Suprapubic skin (tissue), 4 donors: ENCODE results near the gene GRIA3. TPM values are rescaled to one million over a fixed set of nuclear protein-coding genes. Genes with fewer than 3 reads are reported as not detected.

Experiments
- DNase-seq, 2 donors: peaks; one replicate each; pipeline ENCODE4 v3.0.0-alpha.2; 2019; ENCODE audit warnings: low spot score in 2 of 2
- H3K27ac ChIP-seq: fragments of 200-600 bp; sonication (generic); one replicate; pipeline ENCODE4 v1.5.1; 2019
- H3K27me3 ChIP-seq: fragments of 200-600 bp; sonication (generic); one replicate; pipeline ENCODE4 v1.5.1; 2019
- H3K36me3 ChIP-seq: fragments of 200-600 bp; sonication (generic); one replicate; pipeline ENCODE4 v1.5.1; 2019
- H3K4me1 ChIP-seq: fragments of 200-600 bp; sonication (generic); one replicate; pipeline ENCODE4 v1.5.1; 2019
- H3K4me3 ChIP-seq: fragments of 200-600 bp; sonication (generic); one replicate; pipeline ENCODE4 v1.5.1; 2019; ENCODE audit warnings: mild to moderate bottlenecking
- H3K9me3 ChIP-seq: fragments of 200-600 bp; sonication (generic); one replicate; pipeline ENCODE4 v1.5.1; 2019
- CTCF ChIP-seq, 2 donors: fragments of 200-600 bp in 1 of 2; fragments of 450-650 bp in 1 of 2; sonication (generic) in 1 of 2; IDR thresholded peaks; one replicate each; pipeline ENCODE4 v1.5.1; 2016 to 2019; ENCODE audit warnings: antibody characterized with exemption in 2 of 2, mild to moderate bottlenecking in 1 of 2, moderate library complexity in 1 of 2
- EP300 ChIP-seq: sonication (generic); formaldehyde crosslinking; IDR thresholded peaks from one replicate; pipeline ENCODE4 v1.6.1; 2017; ENCODE audit warnings: antibody characterized with exemption
- POLR2A ChIP-seq, 2 donors: fragments of 450-650 bp; IDR thresholded peaks; one replicate each; pipeline ENCODE4 v1.6.1; 2017; ENCODE audit warnings: antibody characterized with exemption in 2 of 2, mild to moderate bottlenecking in 2 of 2, moderate library complexity in 2 of 2
- POLR2AphosphoS5 ChIP-seq, 3 donors: sonication (generic); formaldehyde crosslinking; IDR thresholded peaks; one replicate each; pipeline ENCODE4 v1.6.1; 2017; ENCODE audit warnings: antibody characterized with exemption in 3 of 3
- WGBS: methylation state at CpG from one replicate; pipeline ENCODE4 v1.1.5; 2018; 5-methylcytosine and 5-hydroxymethylcytosine counted together
- total RNA-seq, 4 donors: library from RNA; depleted of rRNA; stranded (reverse); fragments of >200 nt; gene quantifications; one replicate each; pipeline ENCODE4 v1.1.0, GENCODE V29; 2016

The GRIA3 gene
- total RNA-seq, 4 donors from 2014 or later: 0.19 to 0.38 (median 0.29) TPM; not detected in 1

DNA sequence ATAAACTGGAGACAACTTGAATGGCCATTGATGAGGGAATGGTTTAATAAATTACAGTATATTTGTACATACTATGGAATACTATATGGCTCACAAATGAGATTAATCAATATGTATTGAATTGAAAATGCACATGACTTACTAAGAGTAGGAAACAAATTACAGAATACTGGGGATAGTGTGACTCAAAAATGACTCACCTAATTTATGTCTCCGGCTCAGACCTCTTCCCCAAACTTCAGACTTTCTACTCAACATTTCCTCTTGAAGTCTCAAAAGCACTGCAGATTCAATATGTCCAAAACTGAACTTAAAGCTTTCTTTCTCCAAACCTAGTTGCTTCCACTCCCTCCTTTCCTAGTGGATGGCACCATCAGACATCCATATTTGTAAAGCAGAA, 28.8 kb upstream of the GRIA3 start:
- Histone ChIP-seq H3K4me3 (no peak overlapping the region), H3K4me1 (no peaks in the 10 kb centered on the region), H3K36me3 (no peaks in the 10 kb centered on the region), H3K27me3 (no peaks in the 10 kb centered on the region), H3K9me3 (no peaks in the 10 kb centered on the region), H3K27ac (no peak overlapping the region)
- no peak for DNase-seq
- TF ChIP-seq EP300 (no peak), CTCF (IDR thresholded peaks at IDR 0.05) (no peak), POLR2AphosphoS5 (IDR thresholded peaks at IDR 0.05) (no peak), POLR2A (IDR thresholded peaks at IDR 0.05) (no peak)
- WGBS: 74% methylated on average over 1 of the region's 1 CpG

DNA sequence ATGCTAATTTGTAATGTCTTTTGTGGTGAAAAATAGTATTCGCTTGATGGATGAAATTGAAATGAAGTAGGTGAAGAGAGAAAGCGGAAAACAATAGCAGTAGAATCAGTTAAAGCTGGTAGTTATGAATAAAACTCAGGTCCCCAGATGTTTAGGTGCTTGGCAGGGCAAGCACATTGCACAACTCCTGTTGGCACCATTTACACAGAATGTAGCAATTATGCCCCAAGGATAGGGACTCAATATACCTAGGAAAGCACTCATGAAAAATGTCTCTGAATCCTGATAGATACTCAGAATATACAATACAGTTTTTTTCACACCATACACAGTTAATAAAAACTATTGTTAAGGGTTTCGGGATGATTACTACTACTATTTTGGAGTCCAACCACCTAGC, 26.5 kb upstream of the GRIA3 start:
- no peaks in the 10 kb centered on the region for H3K9me3 ChIP-seq
- H3K27me3 ChIP-seq: no peaks in the 10 kb centered on the region
- H3K36me3 ChIP-seq: no peaks in the 10 kb centered on the region
- no peak for DNase-seq
- no peaks in the 10 kb centered on the region for H3K4me1 ChIP-seq
- no peak overlapping the region for H3K4me3 ChIP-seq
- no peak for TF ChIP-seq CTCF (IDR thresholded peaks at IDR 0.05)
- TF ChIP-seq POLR2AphosphoS5 (IDR thresholded peaks at IDR 0.05): no peak
- TF ChIP-seq POLR2A (IDR thresholded peaks at IDR 0.05): no peak
- TF ChIP-seq EP300: no peak
- WGBS: 75% methylated on average over 3 of the region's 3 CpGs
- H3K27ac ChIP-seq: no peak overlapping the region

GRCh38 chrX:123159403-123159802, 24.7 kb upstream of the GRIA3 start:
- no peaks in the 10 kb centered on the region for H3K4me1 ChIP-seq
- DNase-seq: no peak
- TF ChIP-seq EP300: no peak
- no peak for TF ChIP-seq POLR2A (IDR thresholded peaks at IDR 0.05)
- no peak for TF ChIP-seq CTCF (IDR thresholded peaks at IDR 0.05)
- TF ChIP-seq POLR2AphosphoS5 (IDR thresholded peaks at IDR 0.05): no peak
- H3K27ac ChIP-seq: no peak overlapping the region
- H3K9me3 ChIP-seq: no peaks in the 10 kb centered on the region
- H3K27me3 ChIP-seq: no peaks in the 10 kb centered on the region
- WGBS: 69% methylated on average over 4 of the region's 4 CpGs
- no peaks in the 10 kb centered on the region for H3K36me3 ChIP-seq
- H3K4me3 ChIP-seq: no peak overlapping the region

- Histone ChIP-seq H3K27ac (no peak overlapping the region), H3K36me3 (no peaks in the 10 kb centered on the region), H3K27me3 (no peaks in the 10 kb centered on the region), H3K4me1 (no peaks in the 10 kb centered on the region), H3K9me3 (no peaks in the 10 kb centered on the region), H3K4me3 (no peak overlapping the region)
- no peak for DNase-seq
- TF ChIP-seq POLR2AphosphoS5 (IDR thresholded peaks at IDR 0.05): no peak
- no peak for TF ChIP-seq CTCF (IDR thresholded peaks at IDR 0.05)
- TF ChIP-seq POLR2A (IDR thresholded peaks at IDR 0.05): no peak
- no peak for TF ChIP-seq EP300
Measured at GRCh38 chrX:123167621-123168020, 16.5 kb upstream of the GRIA3 start.

GRCh38 chrX:123169247-123169901, 14.7 kb upstream of the GRIA3 start:
- Histone ChIP-seq H3K4me1 (no peaks in the 10 kb centered on the region), H3K27ac (no peak overlapping the region), H3K27me3 (no peaks in the 10 kb centered on the region), H3K4me3 (no peak overlapping the region), H3K36me3 (no peaks in the 10 kb centered on the region), H3K9me3 (no peaks in the 10 kb centered on the region)
- 30% methylated on average over 2 of the region's 2 CpGs for WGBS
- TF ChIP-seq POLR2AphosphoS5 (IDR thresholded peaks at IDR 0.05): no peak
- no peak for TF ChIP-seq CTCF (IDR thresholded peaks at IDR 0.05)
- no peak for TF ChIP-seq POLR2A (IDR thresholded peaks at IDR 0.05)
- TF ChIP-seq EP300: no peak
- no peak for DNase-seq
